Nephron progenitor cell (in vitro differentiated cells): Measurements from ENCODE around the gene IL36A.

ENCODE experiments used
- DNase-seq: peaks from one replicate; pipeline ENCODE4 v3.0.0; 2021
- H3K27ac Mint-ChIP-seq: 2 replicates; pipeline ENCODE4 v1.8.0; 2021; ENCODE audit warnings: mild to moderate bottlenecking, moderate library complexity, mixed read lengths
- H3K27me3 Mint-ChIP-seq: 2 replicates; pipeline ENCODE4 v1.8.0; 2021; ENCODE audit warnings: mild to moderate bottlenecking, low read depth, mixed read lengths; ENCODE audit not compliant: poor library complexity
- H3K36me3 Mint-ChIP-seq: 2 replicates; pipeline ENCODE4 v1.8.0; 2021; ENCODE audit warnings: low read depth, mixed read lengths
- H3K4me1 Mint-ChIP-seq: 2 replicates; pipeline ENCODE4 v1.8.0; 2021; ENCODE audit warnings: mixed read lengths
- H3K4me3 Mint-ChIP-seq: 2 replicates; pipeline ENCODE4 v1.8.0; 2021; ENCODE audit warnings: mild to moderate bottlenecking, moderate library complexity, mixed read lengths
- H3K9me3 Mint-ChIP-seq: 2 replicates; pipeline ENCODE4 v1.8.0; 2021; ENCODE audit warnings: mild to moderate bottlenecking, moderate library complexity, mixed read lengths
- TF ChIP-seq, protein P1 (sequence below): fragments of 200-600 bp; sonication (generic); IDR thresholded peaks from 2 replicates; pipeline ENCODE4 v1.5.0; 2021; ENCODE audit warnings: antibody characterized with exemption

The IL36A gene

GRCh38 chr2:113038291-113038690 is 33.0 kb downstream of the IL36A start:
- H3K36me3 Mint-ChIP-seq, result no peaks in the 10 kb centered on the region
- H3K4me3 Mint-ChIP-seq, result no peak overlapping the region
- H3K27ac Mint-ChIP-seq, result no peak overlapping the region
- H3K9me3 Mint-ChIP-seq, result no peaks in the 10 kb centered on the region
- TF ChIP-seq, protein P1, sequence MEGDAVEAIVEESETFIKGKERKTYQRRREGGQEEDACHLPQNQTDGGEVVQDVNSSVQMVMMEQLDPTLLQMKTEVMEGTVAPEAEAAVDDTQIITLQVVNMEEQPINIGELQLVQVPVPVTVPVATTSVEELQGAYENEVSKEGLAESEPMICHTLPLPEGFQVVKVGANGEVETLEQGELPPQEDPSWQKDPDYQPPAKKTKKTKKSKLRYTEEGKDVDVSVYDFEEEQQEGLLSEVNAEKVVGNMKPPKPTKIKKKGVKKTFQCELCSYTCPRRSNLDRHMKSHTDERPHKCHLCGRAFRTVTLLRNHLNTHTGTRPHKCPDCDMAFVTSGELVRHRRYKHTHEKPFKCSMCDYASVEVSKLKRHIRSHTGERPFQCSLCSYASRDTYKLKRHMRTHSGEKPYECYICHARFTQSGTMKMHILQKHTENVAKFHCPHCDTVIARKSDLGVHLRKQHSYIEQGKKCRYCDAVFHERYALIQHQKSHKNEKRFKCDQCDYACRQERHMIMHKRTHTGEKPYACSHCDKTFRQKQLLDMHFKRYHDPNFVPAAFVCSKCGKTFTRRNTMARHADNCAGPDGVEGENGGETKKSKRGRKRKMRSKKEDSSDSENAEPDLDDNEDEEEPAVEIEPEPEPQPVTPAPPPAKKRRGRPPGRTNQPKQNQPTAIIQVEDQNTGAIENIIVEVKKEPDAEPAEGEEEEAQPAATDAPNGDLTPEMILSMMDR, result no peak
- peaks cover 34% of the 10 kb centered on the region for H3K27me3 Mint-ChIP-seq
- DNase-seq, result no peak
- no peaks in the 10 kb centered on the region for H3K4me1 Mint-ChIP-seq

DNA sequence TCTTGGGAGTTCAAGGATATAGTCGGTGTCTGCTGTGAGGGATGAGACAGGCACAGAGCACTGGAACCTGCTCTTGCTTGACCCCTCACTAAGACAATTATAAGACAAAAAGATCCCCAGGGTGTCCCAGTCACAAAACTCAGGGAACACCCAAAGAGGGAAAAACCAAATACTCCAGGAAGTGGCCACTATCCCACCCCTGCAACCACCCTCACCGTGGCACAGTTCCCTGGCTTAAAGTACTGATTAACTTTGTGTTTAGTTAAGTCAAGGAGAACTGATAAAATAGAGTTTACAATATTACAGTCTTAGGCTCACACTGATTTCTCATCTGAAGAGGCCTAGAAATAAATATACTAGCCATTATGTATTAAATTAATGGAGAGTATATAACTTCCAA is 33.9 kb downstream of the IL36A start:
- Mint-ChIP-seq H3K27ac (no peak overlapping the region), H3K4me1 (no peaks in the 10 kb centered on the region), H3K9me3 (no peaks in the 10 kb centered on the region), H3K27me3 (peaks cover 38% of the 10 kb centered on the region), H3K36me3 (no peaks in the 10 kb centered on the region), H3K4me3 (no peak overlapping the region)
- TF ChIP-seq, protein P1, result no peak
- no peak for DNase-seq

DNA sequence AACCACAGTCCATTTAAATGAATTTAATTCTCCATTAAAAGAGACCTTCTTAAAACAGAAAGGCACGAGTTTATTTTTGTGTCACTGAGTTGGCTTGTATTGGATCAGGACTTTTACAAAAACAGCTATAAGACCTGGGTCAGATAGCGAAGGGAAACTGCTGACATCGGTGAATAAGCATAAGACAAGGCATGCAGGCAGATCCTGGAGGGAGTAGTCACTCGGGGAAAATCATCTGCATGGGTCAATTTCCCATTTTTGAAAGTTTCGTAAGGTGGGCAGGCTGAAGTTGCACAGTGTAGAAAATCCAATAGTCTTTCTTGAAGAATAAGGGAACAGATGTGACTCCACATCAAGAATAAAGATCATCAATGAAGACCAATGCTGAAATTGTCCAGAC is 34.5 kb downstream of the IL36A start:
- H3K36me3 Mint-ChIP-seq, result no peaks in the 10 kb centered on the region
- H3K4me1 Mint-ChIP-seq, result no peaks in the 10 kb centered on the region
- peaks cover 38% of the 10 kb centered on the region for H3K27me3 Mint-ChIP-seq
- no peaks in the 10 kb centered on the region for H3K9me3 Mint-ChIP-seq
- DNase-seq, result no peak
- no peak overlapping the region for H3K27ac Mint-ChIP-seq
- H3K4me3 Mint-ChIP-seq, result no peak overlapping the region
- TF ChIP-seq, protein P1, result no peak

DNA sequence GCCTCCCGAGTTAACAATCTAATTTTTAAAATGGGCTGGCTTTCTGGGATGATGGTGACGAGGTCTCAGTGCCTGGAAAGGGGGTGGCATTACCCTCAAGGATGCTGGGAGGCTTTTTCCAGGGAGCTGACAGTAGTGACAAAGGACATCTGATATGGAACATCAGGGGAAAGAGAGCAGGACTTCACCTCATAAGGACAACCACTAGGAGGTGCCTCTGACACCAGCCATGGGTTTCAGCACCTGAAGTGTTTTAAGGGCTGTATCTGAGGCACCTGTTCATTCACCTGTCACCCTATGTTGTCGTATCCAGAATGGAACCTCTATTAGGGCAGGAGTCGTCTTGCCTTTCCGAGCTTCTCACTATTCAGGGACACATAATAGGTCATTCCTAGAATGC is 36.6 kb downstream of the IL36A start:
- TF ChIP-seq, protein P1, result no peak
- Mint-ChIP-seq H3K36me3 (no peaks in the 10 kb centered on the region), H3K27ac (no peak overlapping the region), H3K4me3 (no peak overlapping the region), H3K4me1 (no peaks in the 10 kb centered on the region), H3K27me3 (peaks cover 41% of the 10 kb centered on the region), H3K9me3 (peaks cover 11% of the 10 kb centered on the region)
- no peak for DNase-seq

- Mint-ChIP-seq H3K27me3 (peaks cover 36% of the 10 kb centered on the region), H3K4me3 (no peak overlapping the region), H3K27ac (no peak overlapping the region), H3K36me3 (no peaks in the 10 kb centered on the region), H3K9me3 (peaks cover 26% of the 10 kb centered on the region), H3K4me1 (no peaks in the 10 kb centered on the region)
- TF ChIP-seq, protein P1, result no peak
- no peak for DNase-seq
Measured at GRCh38 chr2:113046465-113046864, 41.2 kb downstream of the IL36A start.
